Hepatocyte (in vitro differentiated cells): ENCODE measurements around the gene IQCF2. TPM values are rescaled to one million over a fixed set of nuclear protein-coding genes. Genes with fewer than 3 reads are reported as not detected.
"Not testable (repeated sequence)": the region's sequence is repeated elsewhere in the genome, so short reads cannot be mapped to it uniquely, and the experiment has no call there.

Source experiments
- DNase-seq: peaks from one replicate; pipeline ENCODE4 v3.0.0-alpha.2; 2016; ENCODE audit warnings: low spot score
- H2AFZ ChIP-seq: fragments of 200-600 bp; sonication (generic); 2 replicates; pipeline ENCODE4 v1.6.0; 2016; ENCODE audit warnings: antibody characterized with exemption, mild to moderate bottlenecking
- H3K27ac ChIP-seq: fragments of 200-600 bp; sonication (generic); 2 replicates; pipeline ENCODE4 v1.5.1; 2016; ENCODE audit warnings: mild to moderate bottlenecking
- H3K27me3 ChIP-seq: fragments of 200-600 bp; sonication (generic); 2 replicates; pipeline ENCODE4 v1.6.1; 2016
- H3K36me3 ChIP-seq: fragments of 200-600 bp; sonication (generic); replicated peaks from 2 replicates; pipeline ENCODE4 v1.5.1; 2016; ENCODE audit warnings: low read depth; ENCODE audit not compliant: insufficient read depth
- H3K4me1 ChIP-seq: fragments of 200-600 bp; sonication (generic); 2 replicates; pipeline ENCODE4 v1.5.1; 2016; ENCODE audit warnings: mild to moderate bottlenecking, moderate library complexity; ENCODE audit not compliant: insufficient read depth
- H3K4me2 ChIP-seq: fragments of 200-600 bp; sonication (generic); 2 replicates; pipeline ENCODE4 v1.6.0; 2016
- H3K4me3 ChIP-seq: fragments of 200-600 bp; sonication (generic); 2 replicates; pipeline ENCODE4 v1.5.1; 2016; ENCODE audit warnings: mild to moderate bottlenecking
- H3K79me2 ChIP-seq: fragments of 200-600 bp; sonication (generic); 2 replicates; pipeline ENCODE4 v1.6.0; 2017; ENCODE audit warnings: mild to moderate bottlenecking
- H3K9me2 ChIP-seq: fragments of 200-600 bp; sonication (generic); replicated peaks from 2 replicates; pipeline ENCODE4 v1.6.0; 2017; ENCODE audit warnings: mild to moderate bottlenecking; ENCODE audit not compliant: insufficient read depth
- H3K9me3 ChIP-seq: fragments of 200-600 bp; sonication (generic); 2 replicates; pipeline ENCODE4 v1.5.1; 2016; ENCODE audit warnings: low read depth, mild to moderate bottlenecking
- H4K20me1 ChIP-seq: fragments of 200-600 bp; sonication (generic); 2 replicates; pipeline ENCODE4 v1.6.0; 2016; ENCODE audit warnings: mild to moderate bottlenecking; ENCODE audit not compliant: insufficient read depth, poor library complexity, severe bottlenecking
- EZH2 ChIP-seq: fragments of 200-600 bp; sonication (generic); IDR thresholded peaks from 2 replicates; pipeline ENCODE4 v1.6.1; 2016; ENCODE audit warnings: antibody characterized with exemption, mild to moderate bottlenecking, borderline replicate concordance
- EZH2phosphoT487 ChIP-seq: fragments of 200-600 bp; sonication (generic); IDR thresholded peaks from one replicate; pipeline ENCODE4 v1.6.1; 2018; ENCODE audit warnings: antibody characterized with exemption, mild to moderate bottlenecking, low read depth, moderate library complexity; ENCODE audit not compliant: unreplicated experiment, severe bottlenecking
- whole genome bisulfite sequencing: methylation state at CpG from one replicate; pipeline ENCODE4 v1.1.6; 2016; ENCODE audit warnings: low lambda C conversion rate; ENCODE audit errors: missing lambda C conversion rate; 5-methylcytosine and 5-hydroxymethylcytosine counted together
- polyA plus RNA-seq: library from polyadenylated mRNA; unstranded; fragments of >200 nt; fragmentation: Nextera tagmentation; extraction: Ambion mirVana; gene quantifications from 2 replicates; pipeline ENCODE4 v1.2.1, GENCODE V29; 2016
- total RNA-seq: library from RNA; depleted of rRNA; stranded (reverse); fragments of >200 nt; gene quantifications from 2 replicates; pipeline ENCODE4 v1.2.3, GENCODE V29; 2014
- TF ChIP-seq, protein P1 (sequence below): fragments of 200-600 bp; sonication (generic); IDR thresholded peaks from 2 replicates; pipeline ENCODE4 v1.5.1; 2016; ENCODE audit warnings: antibody characterized with exemption, mild to moderate bottlenecking; ENCODE audit not compliant: poor library complexity

The IQCF2 gene
- total and polyA plus RNA-seq, 2 experiments from 2014 or later: not detected

DNA sequence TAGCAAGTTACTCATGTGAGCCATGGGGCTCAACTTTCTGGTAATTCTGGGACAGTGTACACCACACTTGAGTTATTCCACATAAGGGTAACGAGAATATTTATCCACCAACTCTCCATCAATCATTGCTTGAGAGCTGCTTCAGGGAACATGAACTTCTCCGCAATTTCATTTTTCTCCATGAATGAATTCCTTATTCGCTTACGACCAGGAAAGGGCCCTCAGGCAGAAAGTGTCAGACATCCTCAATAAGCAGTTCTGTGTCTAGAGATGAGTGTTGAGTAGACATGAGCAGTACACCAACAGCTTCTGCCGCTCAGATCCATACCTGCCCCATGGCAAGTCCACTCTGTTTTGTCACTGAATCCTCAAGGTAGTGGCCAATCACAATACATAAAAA is 24.8 kb upstream of the IQCF2 start:
- WGBS: 82% methylated on average over 5 of the region's 5 CpGs
- no peak overlapping the region for H3K27ac ChIP-seq
- no peak for DNase-seq
- no peaks in the 10 kb centered on the region for H3K27me3 ChIP-seq
- no peaks in the 10 kb centered on the region for H3K79me2 ChIP-seq
- no peak overlapping the region for H3K4me3 ChIP-seq
- H2AFZ ChIP-seq: no peak overlapping the region
- H3K9me3 ChIP-seq: no peaks in the 10 kb centered on the region
- TF ChIP-seq, protein P1, sequence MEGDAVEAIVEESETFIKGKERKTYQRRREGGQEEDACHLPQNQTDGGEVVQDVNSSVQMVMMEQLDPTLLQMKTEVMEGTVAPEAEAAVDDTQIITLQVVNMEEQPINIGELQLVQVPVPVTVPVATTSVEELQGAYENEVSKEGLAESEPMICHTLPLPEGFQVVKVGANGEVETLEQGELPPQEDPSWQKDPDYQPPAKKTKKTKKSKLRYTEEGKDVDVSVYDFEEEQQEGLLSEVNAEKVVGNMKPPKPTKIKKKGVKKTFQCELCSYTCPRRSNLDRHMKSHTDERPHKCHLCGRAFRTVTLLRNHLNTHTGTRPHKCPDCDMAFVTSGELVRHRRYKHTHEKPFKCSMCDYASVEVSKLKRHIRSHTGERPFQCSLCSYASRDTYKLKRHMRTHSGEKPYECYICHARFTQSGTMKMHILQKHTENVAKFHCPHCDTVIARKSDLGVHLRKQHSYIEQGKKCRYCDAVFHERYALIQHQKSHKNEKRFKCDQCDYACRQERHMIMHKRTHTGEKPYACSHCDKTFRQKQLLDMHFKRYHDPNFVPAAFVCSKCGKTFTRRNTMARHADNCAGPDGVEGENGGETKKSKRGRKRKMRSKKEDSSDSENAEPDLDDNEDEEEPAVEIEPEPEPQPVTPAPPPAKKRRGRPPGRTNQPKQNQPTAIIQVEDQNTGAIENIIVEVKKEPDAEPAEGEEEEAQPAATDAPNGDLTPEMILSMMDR: no peak
- TF ChIP-seq EZH2phosphoT487 (no peak), EZH2 (no peak)
- H3K36me3 ChIP-seq: no peaks in the 10 kb centered on the region
- H4K20me1 ChIP-seq: no peaks in the 10 kb centered on the region
- H3K4me2 ChIP-seq: no peak overlapping the region
- no peaks in the 10 kb centered on the region for H3K9me2 ChIP-seq
- H3K4me1 ChIP-seq: no peaks in the 10 kb centered on the region

- no peaks in the 10 kb centered on the region for H3K9me2 ChIP-seq
- no peaks in the 10 kb centered on the region for H3K79me2 ChIP-seq
- H4K20me1 ChIP-seq: no peaks in the 10 kb centered on the region
- H3K4me2 ChIP-seq: no peak overlapping the region
- DNase-seq: no peak
- no peaks in the 10 kb centered on the region for H3K9me3 ChIP-seq
- no peak overlapping the region for H3K4me3 ChIP-seq
- TF ChIP-seq EZH2phosphoT487 (no peak), EZH2 (no peak)
- TF ChIP-seq, protein P1: no peak
- WGBS: 54% methylated on average over 7 of the region's 7 CpGs
- no peak overlapping the region for H3K27ac ChIP-seq
- H2AFZ ChIP-seq: no peak overlapping the region
- no peaks in the 10 kb centered on the region for H3K36me3 ChIP-seq
- H3K4me1 ChIP-seq: no peaks in the 10 kb centered on the region
- no peaks in the 10 kb centered on the region for H3K27me3 ChIP-seq
Measured at GRCh38 chr3:51845129-51845528, 16.3 kb upstream of the IQCF2 start.

DNA sequence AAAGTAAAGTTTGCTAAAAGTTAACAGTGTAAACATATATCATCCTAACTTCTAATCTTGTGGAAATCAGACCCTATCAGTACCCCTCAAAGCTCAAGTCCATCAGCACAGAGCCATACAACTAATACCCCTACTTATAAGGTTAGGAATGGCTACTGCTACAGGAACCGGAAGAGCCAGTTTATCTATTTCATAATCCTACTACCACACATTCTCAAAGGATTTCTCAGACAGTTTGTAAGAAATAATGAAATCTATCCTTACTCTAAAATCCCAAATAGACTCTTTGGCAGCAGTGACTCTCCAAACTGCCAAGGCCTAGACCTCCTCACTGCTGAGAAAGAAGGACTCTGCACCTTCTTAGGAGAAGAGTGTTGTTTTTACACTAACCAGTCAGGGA is 6.0 kb upstream of the IQCF2 start:
- H2AFZ ChIP-seq: not testable (repeated sequence)

DNA sequence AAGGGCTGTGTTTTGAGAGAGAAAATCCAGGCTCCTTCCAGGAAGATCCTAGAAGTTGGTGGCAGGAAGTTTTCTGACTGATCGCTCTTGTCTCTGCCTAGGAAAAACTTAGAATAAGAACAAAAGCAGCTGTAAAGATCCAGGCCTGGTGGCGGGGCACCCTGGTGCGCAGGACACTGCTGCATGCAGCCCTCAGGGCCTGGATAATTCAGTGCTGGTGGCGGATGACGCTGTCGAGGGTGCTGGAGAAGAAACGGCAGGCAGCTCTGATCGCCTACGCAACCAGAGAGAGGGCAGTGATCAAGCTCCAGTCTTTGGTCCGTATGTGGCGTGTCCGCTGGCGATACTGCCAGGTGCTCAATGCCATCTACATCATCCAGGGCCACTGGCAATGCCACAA is 1.5 kb downstream of the IQCF2 start:
- no peak overlapping the region for H2AFZ ChIP-seq
- no peaks in the 10 kb centered on the region for H3K9me2 ChIP-seq
- H4K20me1 ChIP-seq: no peaks in the 10 kb centered on the region
- H3K27ac ChIP-seq: no peak overlapping the region
- H3K4me3 ChIP-seq: no peak overlapping the region
- H3K27me3 ChIP-seq: no peaks in the 10 kb centered on the region
- H3K4me1 ChIP-seq: no peaks in the 10 kb centered on the region
- H3K4me2 ChIP-seq: no peak overlapping the region
- no peaks in the 10 kb centered on the region for H3K9me3 ChIP-seq
- TF ChIP-seq EZH2: no peak
- TF ChIP-seq, protein P1: no peak
- no peak for TF ChIP-seq EZH2phosphoT487
- no peak for DNase-seq
- whole genome bisulfite sequencing: 72% methylated on average over 13 of the region's 13 CpGs
- H3K79me2 ChIP-seq: no peaks in the 10 kb centered on the region
- no peaks in the 10 kb centered on the region for H3K36me3 ChIP-seq

More for the DNA sequence above, 6.0 kb upstream of the IQCF2 start:
- H3K4me2 ChIP-seq, H4K20me1 ChIP-seq, H3K36me3 ChIP-seq, H3K4me1 ChIP-seq, DNase-seq, H3K9me2 ChIP-seq, H3K79me2 ChIP-seq, H3K27me3 ChIP-seq, H3K27ac ChIP-seq, H3K9me3 ChIP-seq, H3K4me3 ChIP-seq: not testable (repeated sequence)
- 50% methylated on average over 1 of the region's 1 CpG for WGBS

DNA sequence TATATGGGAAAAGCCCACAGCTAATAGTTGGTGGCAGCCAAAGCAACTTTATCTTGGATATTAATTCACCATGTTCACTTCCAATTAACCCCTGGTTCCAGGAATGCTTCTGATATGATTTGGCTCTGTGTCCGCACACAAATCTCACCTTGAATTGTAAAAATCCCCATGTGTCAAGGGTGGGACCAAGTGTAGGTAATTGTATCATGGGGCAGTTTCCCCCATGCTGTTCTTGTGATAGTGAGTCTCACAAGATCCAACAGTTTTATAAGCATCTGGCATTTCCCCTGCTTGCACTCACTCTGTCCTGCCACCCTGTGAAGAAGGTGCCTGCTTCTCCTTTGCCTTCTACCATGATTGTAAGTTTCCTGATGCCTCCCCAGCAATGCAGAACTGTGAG is 7.5 kb downstream of the IQCF2 start:
- H3K9me2 ChIP-seq: not testable (repeated sequence)

More for the DNA sequence above, 7.5 kb downstream of the IQCF2 start:
- H3K27ac ChIP-seq, H3K4me3 ChIP-seq, DNase-seq, H3K4me2 ChIP-seq, H3K36me3 ChIP-seq, H3K4me1 ChIP-seq, H3K79me2 ChIP-seq, H3K27me3 ChIP-seq, H3K9me3 ChIP-seq, H2AFZ ChIP-seq, H4K20me1 ChIP-seq: not testable (repeated sequence)
- WGBS: 50% methylated on average over 1 of the region's 1 CpG
